Uterus (tissue), 4 donors: Measurements from ENCODE around the gene ADAMTS17. TPM values are rescaled to one million over a fixed set of nuclear protein-coding genes. Genes with fewer than 3 reads are reported as not detected.

Experiments
- DNase-seq, 2 donors: peaks; one replicate each; pipeline ENCODE4 v3.0.0-alpha.2; 2019 to 2020
- H3K27ac ChIP-seq, 2 donors: fragments of 200-600 bp; sonication (generic); 1 replicate in 1 of 2; 2 replicates in 1 of 2; pipeline ENCODE4 v1.5.1; 2016 to 2018
- H3K27me3 ChIP-seq, 2 donors: fragments of 200-600 bp; sonication (generic); one replicate each; pipeline ENCODE4 v1.5.1; 2018 to 2019; ENCODE audit warnings: control low read depth in 1 of 2
- H3K36me3 ChIP-seq, 2 donors: fragments of 200-600 bp; sonication (generic); one replicate each; pipeline ENCODE4 v1.5.1; 2019; ENCODE audit warnings: control low read depth in 1 of 2
- H3K4me1 ChIP-seq, 2 donors: fragments of 200-600 bp; sonication (generic); one replicate each; pipeline ENCODE4 v1.5.1; 2018 to 2019; ENCODE audit warnings: control low read depth in 1 of 2
- H3K4me3 ChIP-seq, 2 donors: fragments of 200-600 bp; sonication (generic); 1 replicate in 1 of 2; 2 replicates in 1 of 2; pipeline ENCODE4 v1.5.1; 2018 to 2019; ENCODE audit warnings: mild to moderate bottlenecking in 1 of 2
- H3K9me3 ChIP-seq, 2 donors: fragments of 200-600 bp; sonication (generic); one replicate each; pipeline ENCODE4 v1.5.1; 2019; ENCODE audit warnings: control low read depth in 1 of 2
- POLR2A ChIP-seq, 2 donors: fragments of 450-650 bp; IDR thresholded peaks; one replicate each; pipeline ENCODE4 v1.6.1; 2016; ENCODE audit warnings: antibody characterized with exemption in 2 of 2, mild to moderate bottlenecking in 1 of 2, moderate library complexity in 1 of 2
- intact Hi-C: fragments of 100-400 bp; cut with DNase I; formaldehyde crosslinking; loops from one replicate; pipeline ENCODE4 v1.15.1; 2023; ENCODE audit warnings: low total_unique reads
- total RNA-seq, 4 donors: library from RNA; depleted of rRNA in 3 of 4; stranded (reverse); fragments of >200 nt in 3 of 4; gene quantifications; one replicate each; pipeline versions ENCODE4 v1.1.0 to v1.2.4, GENCODE V29; 2014 to 2023
- TF ChIP-seq, protein P1 (sequence below), 4 experiments: fragments of 200-600 bp in 2 of 4; fragments of 450-650 bp in 2 of 4; sonication (generic) in 2 of 4; IDR thresholded peaks; one replicate each; pipeline ENCODE4 v1.5.1; 2016 to 2019; ENCODE audit warnings: antibody characterized with exemption in 4 of 4, mild to moderate bottlenecking in 2 of 4, moderate library complexity in 1 of 4
- donor health status: DM: yes; HTN: yes; CAD: no.

ADAMTS17 gene
- total RNA-seq, 4 donors from 2014 or later: 3.1 to 17.1 (median 8.1) TPM; not detected in 1

DNA sequence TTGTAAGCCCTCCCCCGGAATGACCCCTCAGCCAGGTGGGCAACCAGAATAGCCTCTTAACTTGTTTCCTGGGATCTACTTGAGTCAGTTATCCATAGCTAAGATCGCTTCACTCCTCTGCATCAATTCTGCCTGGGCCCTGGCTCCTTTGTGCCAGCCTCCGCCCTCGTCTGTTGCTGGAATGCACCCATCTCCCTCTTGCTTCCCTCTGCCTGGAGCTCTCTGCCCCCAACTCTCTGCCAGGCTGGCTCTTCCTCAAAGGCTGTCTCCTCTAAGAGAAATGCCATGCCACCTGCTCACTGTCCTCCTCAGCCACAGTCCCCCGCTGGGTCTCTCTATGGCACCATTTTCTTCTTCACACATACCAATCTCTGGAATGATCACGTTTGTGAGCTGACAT lies 240.8 kb downstream of the ADAMTS17 start:
- intact Hi-C loops: no loop called here
- Histone ChIP-seq H3K4me3 (no peak overlapping the region), H3K9me3 (no peaks in the 10 kb centered on the region), H3K4me1 (no peaks in the 10 kb centered on the region), H3K27me3 (no peaks in the 10 kb centered on the region), H3K27ac (no peak overlapping the region), H3K36me3 (no peaks in the 10 kb centered on the region)
- TF ChIP-seq POLR2A (IDR thresholded peaks at IDR 0.05): no peak
- TF ChIP-seq, protein P1, sequence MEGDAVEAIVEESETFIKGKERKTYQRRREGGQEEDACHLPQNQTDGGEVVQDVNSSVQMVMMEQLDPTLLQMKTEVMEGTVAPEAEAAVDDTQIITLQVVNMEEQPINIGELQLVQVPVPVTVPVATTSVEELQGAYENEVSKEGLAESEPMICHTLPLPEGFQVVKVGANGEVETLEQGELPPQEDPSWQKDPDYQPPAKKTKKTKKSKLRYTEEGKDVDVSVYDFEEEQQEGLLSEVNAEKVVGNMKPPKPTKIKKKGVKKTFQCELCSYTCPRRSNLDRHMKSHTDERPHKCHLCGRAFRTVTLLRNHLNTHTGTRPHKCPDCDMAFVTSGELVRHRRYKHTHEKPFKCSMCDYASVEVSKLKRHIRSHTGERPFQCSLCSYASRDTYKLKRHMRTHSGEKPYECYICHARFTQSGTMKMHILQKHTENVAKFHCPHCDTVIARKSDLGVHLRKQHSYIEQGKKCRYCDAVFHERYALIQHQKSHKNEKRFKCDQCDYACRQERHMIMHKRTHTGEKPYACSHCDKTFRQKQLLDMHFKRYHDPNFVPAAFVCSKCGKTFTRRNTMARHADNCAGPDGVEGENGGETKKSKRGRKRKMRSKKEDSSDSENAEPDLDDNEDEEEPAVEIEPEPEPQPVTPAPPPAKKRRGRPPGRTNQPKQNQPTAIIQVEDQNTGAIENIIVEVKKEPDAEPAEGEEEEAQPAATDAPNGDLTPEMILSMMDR (IDR thresholded peaks at IDR 0.05): no peak
- DNase-seq: no peak

DNA sequence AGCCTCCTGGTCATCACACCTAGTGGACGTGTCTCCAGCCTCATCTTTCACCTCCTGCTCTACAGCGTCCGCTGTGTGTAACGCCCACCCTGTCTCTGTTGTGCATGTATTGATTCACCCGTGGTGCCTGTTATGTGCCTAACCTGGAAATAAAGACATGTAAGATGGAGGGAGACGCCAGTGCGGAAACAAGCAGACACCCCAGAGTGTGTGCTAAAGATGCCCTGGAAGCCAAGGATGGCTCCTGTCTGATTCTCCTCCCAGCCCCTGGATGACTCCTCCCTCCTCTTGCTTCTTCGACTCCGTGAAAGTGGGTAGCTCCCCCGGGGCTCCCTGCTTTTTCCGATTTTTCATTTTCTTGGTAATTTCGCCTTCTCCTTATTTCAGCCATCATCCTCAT lies 241.8 kb downstream of the ADAMTS17 start:
- H3K4me3 ChIP-seq: no peak overlapping the region
- DNase-seq: no peak
- no peaks in the 10 kb centered on the region for H3K9me3 ChIP-seq
- H3K27me3 ChIP-seq: no peaks in the 10 kb centered on the region
- intact Hi-C loops: no loop called here
- H3K4me1 ChIP-seq: no peaks in the 10 kb centered on the region
- TF ChIP-seq, protein P1 (IDR thresholded peaks at IDR 0.05): no peak
- TF ChIP-seq POLR2A (IDR thresholded peaks at IDR 0.05): no peak
- no peak overlapping the region for H3K27ac ChIP-seq
- no peaks in the 10 kb centered on the region for H3K36me3 ChIP-seq

DNA sequence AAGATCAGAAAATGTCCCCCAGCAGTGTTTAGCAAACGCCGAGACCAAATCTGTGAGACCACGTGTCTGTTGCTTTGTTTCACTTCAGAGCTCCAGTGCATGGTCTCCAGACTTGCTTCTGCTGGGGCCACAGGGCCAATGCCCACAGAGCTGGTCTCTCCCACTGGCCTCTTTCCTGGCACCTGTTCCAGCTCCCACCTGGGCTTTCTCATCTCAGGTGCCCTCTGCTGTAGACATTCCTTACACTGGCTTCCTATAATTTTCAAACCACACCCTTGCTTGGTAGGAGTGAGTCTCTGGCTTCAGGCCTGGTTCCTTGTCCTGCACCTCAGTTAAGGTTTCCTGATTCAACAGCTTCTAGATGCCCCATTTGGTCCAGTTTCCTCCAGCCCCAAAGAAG lies 243.1 kb downstream of the ADAMTS17 start:
- no peaks in the 10 kb centered on the region for H3K27me3 ChIP-seq
- TF ChIP-seq POLR2A (IDR thresholded peaks at IDR 0.05): no peak
- TF ChIP-seq, protein P1 (IDR thresholded peaks at IDR 0.05): no peak
- H3K4me1 ChIP-seq: no peaks in the 10 kb centered on the region
- H3K9me3 ChIP-seq: no peaks in the 10 kb centered on the region
- intact Hi-C loops: no loop called here
- H3K36me3 ChIP-seq: no peaks in the 10 kb centered on the region
- H3K4me3 ChIP-seq: no peak overlapping the region
- no peak for DNase-seq
- H3K27ac ChIP-seq: no peak overlapping the region

DNA sequence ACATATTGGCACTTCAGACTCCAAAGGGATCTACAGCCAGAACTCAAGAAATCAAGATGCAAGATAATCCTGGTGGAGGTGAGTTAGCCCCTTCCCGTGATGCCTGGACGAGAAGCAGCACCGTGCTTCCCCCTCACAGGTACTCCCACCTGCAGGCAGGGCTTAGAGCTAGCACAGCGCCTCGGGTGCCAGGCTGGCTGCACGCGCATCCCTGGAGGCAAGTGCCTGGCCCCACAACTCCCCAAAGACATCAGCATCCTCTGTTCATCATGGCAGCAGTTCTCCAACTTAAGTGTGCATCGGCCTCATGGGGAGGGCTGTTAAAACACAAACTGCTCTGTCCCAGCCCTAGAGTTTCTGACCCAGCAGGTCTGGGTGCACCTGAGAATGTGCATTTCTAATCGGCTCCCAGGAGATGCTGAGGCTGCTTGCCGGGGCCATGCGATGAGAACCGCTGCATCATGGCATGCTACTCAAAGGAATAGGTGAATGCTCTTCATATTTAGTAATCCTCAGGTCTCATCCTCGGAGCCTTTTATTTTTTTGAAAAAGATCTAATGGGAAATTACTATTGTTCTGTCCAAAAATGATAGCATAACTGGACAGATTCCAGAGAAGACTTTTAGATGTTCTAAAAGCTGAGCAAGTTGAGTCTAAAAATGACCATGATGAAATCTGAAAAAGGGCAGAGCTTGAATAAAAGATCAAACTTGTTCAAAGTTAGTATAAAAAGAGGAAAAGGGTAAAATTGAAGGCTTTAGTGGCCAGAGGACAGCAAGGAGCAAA lies 244.2 kb downstream of the ADAMTS17 start:
- no peak for DNase-seq
- no peak for TF ChIP-seq POLR2A (IDR thresholded peaks at IDR 0.05)
- TF ChIP-seq, protein P1 (IDR thresholded peaks at IDR 0.05): no peak
- Histone ChIP-seq H3K9me3 (no peaks in the 10 kb centered on the region), H3K27me3 (no peaks in the 10 kb centered on the region), H3K4me1 (no peaks in the 10 kb centered on the region), H3K36me3 (no peaks in the 10 kb centered on the region), H3K4me3 (no peak overlapping the region), H3K27ac (no peak overlapping the region)
- intact Hi-C loops: no loop called here

DNA sequence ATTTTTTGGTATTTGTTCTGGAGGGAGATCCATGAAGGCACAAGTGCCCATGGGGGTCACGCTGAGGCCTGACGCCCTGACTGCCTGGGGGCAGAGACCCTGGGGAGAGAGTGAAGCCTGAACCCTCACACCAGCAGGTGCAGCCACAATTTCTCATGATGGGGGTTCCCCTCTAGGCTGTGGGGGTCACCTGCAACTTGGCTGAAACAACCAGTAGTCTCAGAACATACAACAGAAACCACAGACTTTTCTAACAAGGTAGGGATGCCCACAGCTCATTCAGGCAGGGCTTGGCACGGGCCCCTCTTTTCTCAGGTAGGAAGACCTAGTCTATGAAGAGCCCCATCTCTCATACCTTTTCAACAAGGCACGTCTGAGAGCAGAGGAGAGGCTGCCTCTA lies 245.1 kb downstream of the ADAMTS17 start:
- Histone ChIP-seq H3K36me3 (no peaks in the 10 kb centered on the region), H3K27ac (no peak overlapping the region), H3K4me3 (no peak overlapping the region), H3K9me3 (no peaks in the 10 kb centered on the region), H3K4me1 (no peaks in the 10 kb centered on the region), H3K27me3 (no peaks in the 10 kb centered on the region)
- intact Hi-C loops: no loop called here
- TF ChIP-seq, protein P1 (IDR thresholded peaks at IDR 0.05): no peak
- TF ChIP-seq POLR2A (IDR thresholded peaks at IDR 0.05): no peak
- no peak for DNase-seq
